ENCODE results near the gene PHACTR2.
"Not testable (repeated sequence)": the region's sequence is repeated elsewhere in the genome, so short reads cannot be mapped to it uniquely, and the experiment has no call there.

The PHACTR2 gene

DNA sequence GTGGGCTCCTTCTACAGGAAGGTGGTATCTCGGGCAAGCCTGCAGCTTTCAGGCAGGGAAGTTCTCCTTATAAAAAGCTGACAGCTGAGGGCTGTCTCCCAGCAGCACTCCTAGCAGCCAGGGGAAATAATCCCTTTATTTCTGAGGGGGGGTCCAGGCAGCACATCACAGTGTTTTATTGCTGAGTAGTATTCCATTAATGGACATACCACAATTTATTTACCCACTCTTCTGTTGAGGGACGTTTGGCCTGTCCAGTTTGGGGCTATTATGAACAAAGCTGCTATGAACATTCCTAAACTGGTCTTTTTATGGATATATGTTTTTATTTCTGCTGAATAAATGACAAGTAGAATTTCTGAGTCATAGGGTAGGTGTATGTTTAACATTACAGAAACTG is 20.0 kb upstream of the PHACTR2 start:
- no peak for FAIRE-seq
- TF ChIP-seq POLR2A (IDR thresholded peaks at IDR 0.05; ENCODE audit: low read depth, low read length), result no peak
- DNase-seq (ENCODE audit: insufficient read length, low spot score), result no peak

DNA sequence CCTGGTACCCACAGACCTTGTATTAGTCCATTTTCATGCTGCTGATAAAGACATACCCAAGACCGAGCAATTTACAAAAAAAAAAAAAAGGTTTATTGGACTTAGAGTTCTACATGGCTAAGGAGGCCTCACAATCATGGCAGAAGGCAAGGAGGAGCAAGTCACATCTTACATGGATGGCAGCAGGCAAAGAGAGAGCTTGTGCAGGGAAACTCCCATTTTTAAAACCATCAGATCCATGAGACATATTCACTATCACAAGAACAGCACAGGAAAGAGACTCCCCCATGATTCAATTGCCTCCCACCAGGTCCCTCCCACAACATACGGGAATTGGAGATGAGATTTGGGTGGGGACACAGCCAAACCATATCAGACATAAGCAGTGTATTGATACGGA is 17.6 kb upstream of the PHACTR2 start:
- not testable (repeated sequence) for FAIRE-seq; DNase-seq (ENCODE audit: insufficient read length, low spot score)

DNA sequence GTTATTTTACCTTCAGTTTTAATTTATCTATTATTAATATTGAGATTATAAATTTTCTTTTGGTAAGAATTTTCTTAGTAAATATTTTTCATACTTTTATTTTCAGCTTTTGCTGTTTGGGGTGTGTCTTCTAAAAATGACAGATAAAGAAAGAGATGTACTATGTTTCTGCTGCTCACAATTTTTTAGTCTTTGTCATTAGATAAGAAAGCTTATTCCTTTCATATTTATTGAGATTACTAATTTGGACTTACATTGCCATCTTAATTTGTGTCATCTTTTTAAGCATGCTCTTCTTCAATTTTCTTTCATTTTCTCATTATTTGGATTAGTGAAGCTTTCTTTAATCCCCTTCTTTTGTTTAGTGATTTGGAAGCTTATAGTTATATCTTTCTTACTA is 13.6 kb upstream of the PHACTR2 start:
- DNase-seq (ENCODE audit: insufficient read length, low spot score) (no peak), FAIRE-seq (no peak)
- no peak for TF ChIP-seq POLR2A (IDR thresholded peaks at IDR 0.05; ENCODE audit: low read depth, low read length)

DNA sequence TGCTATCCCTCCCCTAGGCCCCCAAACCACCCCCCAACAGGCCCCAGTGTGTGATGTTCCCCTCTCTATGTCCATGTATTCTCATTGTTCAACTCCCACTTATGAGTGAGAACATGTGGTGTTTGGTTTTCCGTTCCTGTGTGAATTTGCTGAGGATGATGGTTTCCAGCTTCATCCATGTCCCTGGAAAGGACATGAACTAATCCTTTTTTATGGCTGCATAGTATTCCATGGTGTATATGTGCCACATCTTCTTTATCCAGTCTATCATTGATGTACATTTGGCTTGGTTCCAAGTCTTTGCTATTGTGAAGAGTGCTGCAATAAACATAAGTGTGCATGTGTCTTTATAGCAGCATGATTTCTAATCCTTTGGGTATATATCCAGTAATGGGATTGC is 11.8 kb upstream of the PHACTR2 start:
- FAIRE-seq, result not testable (repeated sequence)

DNA sequence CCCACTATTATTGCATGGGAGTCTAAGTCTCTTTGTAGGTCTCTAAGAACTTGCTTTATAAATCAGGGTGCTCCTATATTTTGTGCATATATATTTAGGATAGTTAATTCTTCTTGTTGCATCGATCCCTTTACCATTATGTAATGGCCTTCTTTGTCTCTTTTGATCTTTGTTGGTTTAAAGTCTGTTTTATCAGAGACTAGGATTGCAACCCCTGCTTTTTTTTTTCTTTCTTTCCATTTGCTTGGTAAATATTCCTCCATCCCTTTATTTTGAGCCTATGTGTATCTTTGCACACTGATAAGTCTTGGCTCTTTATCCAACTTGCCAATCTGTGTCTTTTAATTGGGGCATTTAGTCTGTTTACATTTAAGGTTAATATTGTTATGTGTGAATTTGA is 8.3 kb upstream of the PHACTR2 start:
- not testable (repeated sequence) for DNase-seq (ENCODE audit: insufficient read length, low spot score)

More for the DNA sequence above, 11.8 kb upstream of the PHACTR2 start:
- not testable (repeated sequence) for DNase-seq (ENCODE audit: insufficient read length, low spot score)

DNA sequence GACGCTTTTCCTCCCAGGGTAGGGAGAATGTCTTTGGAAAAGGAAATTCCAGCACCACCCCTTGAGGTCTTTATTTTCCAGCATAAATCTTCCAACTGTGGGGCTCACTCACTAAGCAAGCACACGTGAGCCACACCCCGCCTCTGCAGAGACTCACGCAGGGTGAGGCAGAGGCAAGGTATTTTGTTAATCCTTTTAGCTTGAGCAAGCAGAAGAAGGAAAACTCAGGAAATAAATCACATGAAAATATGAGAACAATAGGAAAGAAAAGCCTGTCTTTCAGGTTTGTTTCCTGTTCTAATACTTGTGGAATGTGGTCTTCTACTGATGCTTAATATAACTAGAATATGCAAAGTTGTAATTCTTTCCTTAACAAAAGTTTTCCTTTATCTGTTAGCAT is 4.1 kb upstream of the PHACTR2 start:
- FAIRE-seq, result peak; percentile 76
- no peak for TF ChIP-seq POLR2A (IDR thresholded peaks at IDR 0.05; ENCODE audit: low read depth, low read length)
- DNase-seq (ENCODE audit: insufficient read length, low spot score), result peak; percentile 15

More for the DNA sequence above, 8.3 kb upstream of the PHACTR2 start:
- not testable (repeated sequence) for FAIRE-seq

DNA sequence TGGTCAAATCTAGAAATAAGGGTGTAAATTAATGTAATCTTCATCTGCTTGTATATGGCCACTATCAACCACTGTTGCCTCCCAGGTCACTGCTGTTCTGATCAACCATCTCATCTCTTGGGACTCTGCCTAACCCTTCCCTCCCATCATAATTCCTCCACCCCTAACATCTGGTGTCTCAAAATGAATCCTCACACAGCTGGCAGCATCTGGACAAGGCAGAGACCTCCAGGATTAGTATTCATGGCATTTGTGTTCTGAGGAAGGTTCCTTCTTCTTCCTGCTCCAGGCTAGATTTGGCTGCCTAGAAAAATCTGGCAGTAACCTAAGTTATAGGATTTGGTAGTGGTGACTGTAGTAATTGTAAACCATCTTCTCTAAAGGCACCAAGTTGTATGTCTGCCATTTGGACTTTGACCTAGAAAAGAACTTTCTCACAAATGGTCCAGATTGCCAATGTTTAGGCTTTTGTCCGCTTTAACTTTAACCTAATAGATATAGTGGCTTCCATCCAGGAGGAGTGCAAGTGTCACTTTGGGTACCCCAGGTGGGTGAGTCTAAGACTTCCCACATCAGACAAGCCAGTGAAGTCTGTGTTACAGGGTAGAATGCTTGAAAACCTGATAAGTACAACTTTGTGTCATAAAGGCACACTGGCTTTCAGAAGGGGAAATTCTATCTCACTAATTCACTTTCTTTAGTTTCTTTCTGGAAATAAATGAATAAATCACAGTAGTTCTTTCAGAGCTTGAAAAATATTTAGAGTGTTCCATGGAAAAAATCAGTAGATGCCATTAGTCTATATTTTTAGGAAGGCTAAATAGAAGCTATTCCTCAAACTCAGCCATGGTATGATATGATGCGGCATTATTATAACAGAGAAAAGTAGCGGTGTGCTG is 3.0 kb upstream of the PHACTR2 start:
- DNase-seq (ENCODE audit: insufficient read length, low spot score) (no peak), FAIRE-seq (no peak)
- TF ChIP-seq POLR2A (IDR thresholded peaks at IDR 0.05; ENCODE audit: low read depth, low read length), result no peak

DNA sequence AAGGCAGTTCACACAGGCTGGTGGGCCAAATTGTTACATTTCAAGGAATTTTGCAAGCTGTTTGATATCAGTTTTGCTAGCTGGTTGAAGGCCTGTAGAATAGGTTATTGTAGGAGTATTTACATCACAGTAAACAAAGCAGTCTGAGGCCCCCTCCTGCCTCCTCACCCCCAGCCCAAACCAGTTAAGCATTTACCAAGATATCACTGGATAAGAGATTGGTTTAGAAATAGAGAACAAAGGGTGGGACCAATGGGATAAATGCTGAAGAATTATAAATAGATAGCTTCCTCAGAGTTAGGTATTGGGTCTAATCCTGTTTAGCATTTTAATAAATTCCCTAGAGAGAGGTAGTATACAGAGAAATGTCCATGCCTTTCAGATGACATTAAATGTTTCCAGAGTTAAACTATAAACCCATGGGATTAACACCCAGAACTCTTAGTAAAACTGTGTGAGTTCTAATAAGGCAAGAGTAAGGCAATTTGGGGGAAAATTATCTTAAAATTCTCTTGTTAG is 2.3 kb upstream of the PHACTR2 start:
- no peak for TF ChIP-seq POLR2A (IDR thresholded peaks at IDR 0.05; ENCODE audit: low read depth, low read length)
- DNase-seq (ENCODE audit: insufficient read length, low spot score) (no peak), FAIRE-seq (no peak)

DNA sequence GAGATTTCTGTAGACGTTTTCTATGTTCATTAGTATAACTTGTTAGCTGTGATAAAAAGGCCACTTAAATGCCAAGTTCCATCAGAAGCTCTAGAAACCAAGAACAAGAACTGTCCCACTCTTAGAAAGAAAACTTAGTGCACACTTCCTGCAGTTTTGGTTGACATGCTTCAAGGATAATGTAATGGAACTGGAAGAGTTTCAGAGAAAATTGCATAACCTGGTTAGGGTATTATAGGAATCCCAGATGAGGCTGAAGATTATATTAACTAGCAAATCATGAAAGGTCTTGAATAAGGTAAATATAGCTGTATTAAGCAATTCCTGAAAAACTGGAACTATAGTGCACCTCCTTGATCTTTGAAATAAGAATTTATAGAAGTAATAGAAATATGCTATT is 1.8 kb upstream of the PHACTR2 start:
- TF ChIP-seq POLR2A (IDR thresholded peaks at IDR 0.05; ENCODE audit: low read depth, low read length), result no peak
- FAIRE-seq (no peak), DNase-seq (ENCODE audit: insufficient read length, low spot score) (no peak)

DNA sequence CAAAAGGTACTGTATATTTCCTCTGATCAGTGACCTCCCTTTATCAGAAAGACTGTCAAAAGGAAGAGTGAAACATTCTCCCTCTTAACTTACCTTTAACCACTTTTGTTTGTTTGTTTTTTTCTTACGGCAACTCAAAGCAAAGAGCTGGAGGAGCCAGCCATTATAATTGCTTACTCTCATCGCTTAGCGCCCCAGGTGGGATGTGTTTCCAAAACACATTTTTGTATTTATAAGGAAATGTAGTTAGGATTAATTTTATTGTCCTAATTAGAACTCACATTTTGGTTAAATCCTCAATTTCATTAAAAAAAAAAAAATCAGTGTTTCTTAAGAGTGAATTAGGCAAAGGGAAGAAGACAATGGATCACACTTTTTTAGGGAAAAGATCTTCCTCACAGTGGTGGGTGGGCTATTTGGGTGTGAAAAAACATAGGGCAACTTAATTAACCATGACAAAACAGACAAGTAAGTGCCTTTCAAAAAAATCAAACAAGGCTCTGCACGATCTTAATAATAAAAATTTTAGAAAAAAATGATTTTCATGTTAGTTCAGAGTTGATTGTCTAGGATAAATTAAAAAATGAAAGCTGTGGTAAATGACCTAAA is 1.2 kb upstream of the PHACTR2 start:
- TF ChIP-seq POLR2A (IDR thresholded peaks at IDR 0.05; ENCODE audit: low read depth, low read length), result no peak
- FAIRE-seq (no peak), DNase-seq (ENCODE audit: insufficient read length, low spot score) (no peak)

DNA sequence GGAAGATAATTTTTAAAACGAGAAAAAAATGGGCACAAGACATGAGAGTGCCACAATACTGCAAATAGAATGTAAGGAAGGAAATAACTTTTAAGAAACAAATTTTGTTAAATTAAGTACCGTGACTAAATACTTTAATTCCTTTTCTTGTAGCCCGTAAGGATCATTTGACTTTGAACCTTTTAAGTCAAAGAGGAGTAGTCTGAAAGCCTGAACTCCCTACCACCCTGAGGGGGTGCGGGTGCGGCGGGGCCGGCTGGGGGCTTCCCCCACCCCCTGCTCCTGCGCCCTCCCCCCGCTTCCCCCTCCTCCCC is 231 bp upstream of the PHACTR2 start:
- no peak for DNase-seq (ENCODE audit: insufficient read length, low spot score)
- no peak for FAIRE-seq
- TF ChIP-seq POLR2A (IDR thresholded peaks at IDR 0.05; ENCODE audit: low read depth, low read length), result no peak

DNA sequence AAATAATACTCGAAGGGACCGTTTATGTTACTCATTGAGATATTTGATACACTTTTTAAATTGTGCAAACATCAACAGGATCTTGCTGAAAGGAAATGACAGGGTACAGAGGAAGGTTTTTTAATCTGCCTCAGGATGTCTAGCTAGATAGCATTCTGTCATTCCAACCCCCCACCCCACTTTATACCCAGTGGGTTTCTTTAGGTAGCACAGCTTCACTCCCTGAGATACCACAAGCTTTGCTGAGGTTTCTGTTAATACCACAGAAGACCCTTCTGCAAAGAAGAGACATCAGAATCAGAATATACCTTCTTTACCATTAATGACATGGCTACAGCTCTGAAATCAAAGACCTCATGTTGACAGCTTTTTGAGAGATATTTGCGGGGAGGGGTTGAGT is 1.3 kb downstream of the PHACTR2 start:
- DNase-seq (ENCODE audit: insufficient read length, low spot score) (no peak), FAIRE-seq (no peak)
- TF ChIP-seq POLR2A (IDR thresholded peaks at IDR 0.05; ENCODE audit: low read depth, low read length), result no peak

DNA sequence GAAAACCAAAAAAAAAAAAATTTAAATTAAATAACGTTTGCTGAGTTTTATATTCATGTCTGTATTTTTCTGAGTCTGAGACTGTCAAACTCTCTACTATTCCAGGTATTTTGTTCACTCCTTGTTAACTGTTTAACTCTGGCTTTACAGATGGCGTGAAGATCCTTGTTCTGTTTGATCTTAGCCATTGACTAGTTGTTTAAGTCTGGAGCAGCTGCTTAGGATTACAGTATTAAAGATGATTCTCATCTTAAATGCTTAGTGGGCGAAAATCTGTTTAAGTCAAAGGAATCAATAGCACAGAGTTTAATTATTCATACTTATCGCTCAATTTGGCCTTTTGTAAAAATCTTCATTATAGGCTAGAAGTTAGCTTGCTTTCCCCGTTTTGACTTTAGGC is 2.4 kb downstream of the PHACTR2 start:
- DNase-seq (ENCODE audit: insufficient read length, low spot score) (no peak), FAIRE-seq (no peak)
- no peak for TF ChIP-seq POLR2A (IDR thresholded peaks at IDR 0.05; ENCODE audit: low read depth, low read length)

DNA sequence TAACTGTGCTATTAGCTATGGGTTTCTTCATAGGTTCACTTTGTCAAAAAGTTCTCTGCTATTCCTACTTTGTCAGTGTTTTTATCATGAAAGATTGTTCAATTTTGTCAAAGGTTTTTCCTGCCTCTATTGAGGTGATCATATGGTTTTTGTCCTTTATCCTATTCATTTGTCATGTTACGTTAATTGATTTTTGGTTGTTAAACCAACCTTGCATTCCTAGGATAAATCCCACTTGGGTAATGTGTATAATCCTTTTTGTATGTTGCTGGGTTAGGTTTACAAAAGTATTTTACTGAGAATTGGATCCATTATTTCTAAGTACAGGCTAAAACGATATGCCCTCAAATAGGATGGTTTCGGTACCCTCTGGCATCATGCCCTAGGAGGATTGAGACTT is 5.0 kb downstream of the PHACTR2 start:
- DNase-seq (ENCODE audit: insufficient read length, low spot score) (no peak), FAIRE-seq (no peak)
- TF ChIP-seq POLR2A (IDR thresholded peaks at IDR 0.05; ENCODE audit: low read depth, low read length), result no peak

DNA sequence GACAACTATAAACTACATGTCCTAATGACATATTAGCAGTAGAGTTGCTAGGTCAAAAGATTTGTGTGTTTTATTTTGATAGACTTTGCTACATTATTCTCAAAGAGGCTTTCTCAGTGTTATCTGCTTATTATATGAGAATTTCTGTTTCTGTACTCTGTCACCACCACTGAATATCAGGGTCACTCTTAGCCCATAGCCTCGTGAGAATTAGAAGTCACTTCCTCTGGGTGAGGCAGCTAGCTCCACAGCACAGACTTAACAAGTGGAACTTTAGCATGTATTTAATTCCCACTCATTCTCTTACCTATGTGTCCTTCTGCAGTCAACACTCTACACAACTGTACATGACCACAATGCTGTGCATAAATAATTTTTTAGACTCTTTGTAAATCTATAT is 6.7 kb downstream of the PHACTR2 start:
- no peak for TF ChIP-seq POLR2A (IDR thresholded peaks at IDR 0.05; ENCODE audit: low read depth, low read length)
- no peak for FAIRE-seq

More for the DNA sequence above, 6.7 kb downstream of the PHACTR2 start:
- no peak for DNase-seq (ENCODE audit: insufficient read length, low spot score)

Measured in H54 (cell line).